HL-60 (cell line): ENCODE measurements around the gene CHURC1.

Source experiments
- DNase-seq, 2 experiments: peaks; one replicate each; pipeline ENCODE4 v3.0.0-alpha.2; 2010 to 2020; ENCODE audit warnings: low read depth in 1 of 2, low spot score in 1 of 2
- H3K27ac ChIP-seq: fragments of 250-450 bp; sonication (Bioruptor Pico); replicated peaks from 2 replicates; pipeline ENCODE4 v1.5.1; 2020; ENCODE audit warnings: mild to moderate bottlenecking, moderate library complexity
- H3K27me3 ChIP-seq: fragments of 250-450 bp; sonication (Bioruptor Pico); 2 replicates; pipeline ENCODE4 v1.5.1; 2021; ENCODE audit warnings: mild to moderate bottlenecking, moderate library complexity; ENCODE audit not compliant: insufficient read depth, poor library complexity, severe bottlenecking
- H3K4me3 ChIP-seq: replicated peaks from 2 replicates; pipeline ENCODE4 v1.5.1; 2011; ENCODE audit warnings: mild to moderate bottlenecking, control low read depth, low read length; ENCODE audit not compliant: insufficient read depth
- CTCF ChIP-seq: IDR thresholded peaks from one replicate; pipeline ENCODE4 v1.5.1; 2011; ENCODE audit warnings: low read length, control low read depth, inconsistent platforms; ENCODE audit not compliant: insufficient read depth
- GABPA ChIP-seq: IDR thresholded peaks from 2 replicates; pipeline ENCODE4 v1.6.1; 2012; ENCODE audit warnings: low read depth
- POLR2AphosphoS5 ChIP-seq: IDR thresholded peaks from 2 replicates; pipeline ENCODE4 v1.6.1; 2012; ENCODE audit warnings: low read depth
- SPI1 ChIP-seq: IDR thresholded peaks from 2 replicates; pipeline ENCODE4 v1.6.1; 2012; ENCODE audit warnings: low read depth, mild to moderate bottlenecking, borderline replicate concordance
- TF ChIP-seq, protein P1 (sequence below): IDR thresholded peaks from 2 replicates; pipeline ENCODE4 v1.6.1; 2012; ENCODE audit warnings: low read depth; ENCODE audit not compliant: insufficient replicate concordance

Gene CHURC1

DNA sequence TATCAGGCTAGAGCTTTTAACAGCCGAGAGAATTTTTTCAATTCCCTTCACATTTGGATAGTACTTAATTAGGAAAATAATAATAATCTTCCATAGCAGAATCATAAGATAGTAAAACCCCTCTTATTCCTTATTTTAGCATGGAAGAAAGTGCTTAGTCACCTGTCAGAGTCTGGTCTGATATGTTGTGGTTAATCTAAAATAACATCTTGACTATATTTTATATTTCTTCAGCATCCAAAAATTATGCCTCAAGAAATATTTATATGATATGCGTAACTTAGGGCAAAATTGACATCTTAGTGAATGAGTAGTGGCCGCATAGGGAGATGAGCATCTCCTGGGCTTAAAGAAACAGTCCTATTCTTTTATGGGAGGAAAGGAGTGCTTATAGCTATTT, 12.8 kb downstream of the CHURC1 start:
- no peak overlapping the region for H3K27ac ChIP-seq
- no peaks in the 10 kb centered on the region for H3K27me3 ChIP-seq
- no peak overlapping the region for H3K4me3 ChIP-seq
- no peak for DNase-seq
- TF ChIP-seq GABPA (no peak), SPI1 (no peak), POLR2AphosphoS5 (no peak), CTCF (no peak)
- TF ChIP-seq, protein P1, sequence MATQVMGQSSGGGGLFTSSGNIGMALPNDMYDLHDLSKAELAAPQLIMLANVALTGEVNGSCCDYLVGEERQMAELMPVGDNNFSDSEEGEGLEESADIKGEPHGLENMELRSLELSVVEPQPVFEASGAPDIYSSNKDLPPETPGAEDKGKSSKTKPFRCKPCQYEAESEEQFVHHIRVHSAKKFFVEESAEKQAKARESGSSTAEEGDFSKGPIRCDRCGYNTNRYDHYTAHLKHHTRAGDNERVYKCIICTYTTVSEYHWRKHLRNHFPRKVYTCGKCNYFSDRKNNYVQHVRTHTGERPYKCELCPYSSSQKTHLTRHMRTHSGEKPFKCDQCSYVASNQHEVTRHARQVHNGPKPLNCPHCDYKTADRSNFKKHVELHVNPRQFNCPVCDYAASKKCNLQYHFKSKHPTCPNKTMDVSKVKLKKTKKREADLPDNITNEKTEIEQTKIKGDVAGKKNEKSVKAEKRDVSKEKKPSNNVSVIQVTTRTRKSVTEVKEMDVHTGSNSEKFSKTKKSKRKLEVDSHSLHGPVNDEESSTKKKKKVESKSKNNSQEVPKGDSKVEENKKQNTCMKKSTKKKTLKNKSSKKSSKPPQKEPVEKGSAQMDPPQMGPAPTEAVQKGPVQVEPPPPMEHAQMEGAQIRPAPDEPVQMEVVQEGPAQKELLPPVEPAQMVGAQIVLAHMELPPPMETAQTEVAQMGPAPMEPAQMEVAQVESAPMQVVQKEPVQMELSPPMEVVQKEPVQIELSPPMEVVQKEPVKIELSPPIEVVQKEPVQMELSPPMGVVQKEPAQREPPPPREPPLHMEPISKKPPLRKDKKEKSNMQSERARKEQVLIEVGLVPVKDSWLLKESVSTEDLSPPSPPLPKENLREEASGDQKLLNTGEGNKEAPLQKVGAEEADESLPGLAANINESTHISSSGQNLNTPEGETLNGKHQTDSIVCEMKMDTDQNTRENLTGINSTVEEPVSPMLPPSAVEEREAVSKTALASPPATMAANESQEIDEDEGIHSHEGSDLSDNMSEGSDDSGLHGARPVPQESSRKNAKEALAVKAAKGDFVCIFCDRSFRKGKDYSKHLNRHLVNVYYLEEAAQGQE, result no peak

- no peak overlapping the region for H3K27ac ChIP-seq
- TF ChIP-seq, protein P1, result no peak
- TF ChIP-seq SPI1 (no peak), POLR2AphosphoS5 (no peak)
- no peak for DNase-seq
- H3K27me3 ChIP-seq, result no peaks in the 10 kb centered on the region
- no peak overlapping the region for H3K4me3 ChIP-seq
Measured at GRCh38 chr14:64928239-64929013, 14.2 kb downstream of the CHURC1 start.

DNA sequence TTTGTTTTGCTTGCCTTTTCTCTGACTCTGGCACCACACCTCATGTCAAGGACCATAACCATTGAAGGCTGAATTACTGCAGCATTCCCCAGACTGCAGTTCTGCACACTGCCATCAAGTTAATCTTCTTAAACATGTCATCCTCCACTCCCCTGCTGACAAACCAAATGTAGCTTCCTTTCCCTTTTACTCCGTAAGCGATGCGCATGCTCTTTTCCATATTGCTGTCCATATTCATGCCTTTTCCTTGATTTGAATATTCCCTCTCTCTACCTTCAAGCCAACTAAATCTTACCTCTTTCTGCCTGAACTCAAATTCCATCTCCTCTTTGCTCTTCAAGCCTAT, 14.7 kb downstream of the CHURC1 start:
- Histone ChIP-seq H3K27ac (no peak overlapping the region), H3K27me3 (no peaks in the 10 kb centered on the region), H3K4me3 (no peak overlapping the region)
- no peak for DNase-seq
- no peak for TF ChIP-seq CTCF
- TF ChIP-seq GABPA, result no peak
- no peak for TF ChIP-seq SPI1
- TF ChIP-seq, protein P1, result no peak
- TF ChIP-seq POLR2AphosphoS5, result no peak
